ENCODE data around the gene FAM222B.

DNA sequence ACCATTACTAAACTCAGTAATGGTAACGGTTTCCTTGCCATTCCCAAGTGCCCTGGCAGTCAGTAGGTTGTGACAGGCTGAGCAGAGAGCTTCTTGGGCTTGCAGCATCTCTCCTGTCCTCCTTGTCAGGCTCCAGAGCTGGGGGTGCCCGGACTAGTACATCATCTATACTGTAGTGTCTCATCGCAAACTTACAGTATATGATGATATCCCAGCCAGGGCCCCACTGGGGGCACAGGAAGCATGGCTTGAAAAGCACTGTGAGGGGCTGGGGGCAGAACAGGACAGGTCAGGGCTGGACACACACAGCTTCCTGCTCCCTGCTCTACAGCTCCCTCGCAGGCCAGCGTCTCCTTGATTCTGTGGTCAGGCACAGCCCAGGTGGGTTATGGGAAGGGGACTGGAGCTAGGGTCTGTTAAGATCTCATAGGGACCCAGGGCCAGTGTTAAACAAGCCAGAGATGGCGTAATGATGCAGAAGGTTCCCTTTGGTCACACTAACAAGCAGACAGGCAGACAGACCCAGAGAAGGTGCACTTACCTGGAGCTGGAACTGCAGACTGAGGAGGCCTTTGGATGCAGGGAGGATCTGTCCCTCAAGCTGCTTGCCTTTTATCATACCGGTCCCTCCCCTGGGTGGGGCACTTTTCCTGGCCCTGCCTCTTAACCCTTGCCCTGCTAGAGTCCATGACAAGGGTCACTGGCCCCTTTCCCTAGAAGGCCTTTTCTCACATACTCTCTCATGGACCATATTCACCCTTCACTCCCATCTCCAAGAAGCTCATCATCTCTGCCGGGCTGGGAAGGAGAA lies 19.0 kb upstream of the FAM222B start:
- TF ChIP-seq, protein P1, sequence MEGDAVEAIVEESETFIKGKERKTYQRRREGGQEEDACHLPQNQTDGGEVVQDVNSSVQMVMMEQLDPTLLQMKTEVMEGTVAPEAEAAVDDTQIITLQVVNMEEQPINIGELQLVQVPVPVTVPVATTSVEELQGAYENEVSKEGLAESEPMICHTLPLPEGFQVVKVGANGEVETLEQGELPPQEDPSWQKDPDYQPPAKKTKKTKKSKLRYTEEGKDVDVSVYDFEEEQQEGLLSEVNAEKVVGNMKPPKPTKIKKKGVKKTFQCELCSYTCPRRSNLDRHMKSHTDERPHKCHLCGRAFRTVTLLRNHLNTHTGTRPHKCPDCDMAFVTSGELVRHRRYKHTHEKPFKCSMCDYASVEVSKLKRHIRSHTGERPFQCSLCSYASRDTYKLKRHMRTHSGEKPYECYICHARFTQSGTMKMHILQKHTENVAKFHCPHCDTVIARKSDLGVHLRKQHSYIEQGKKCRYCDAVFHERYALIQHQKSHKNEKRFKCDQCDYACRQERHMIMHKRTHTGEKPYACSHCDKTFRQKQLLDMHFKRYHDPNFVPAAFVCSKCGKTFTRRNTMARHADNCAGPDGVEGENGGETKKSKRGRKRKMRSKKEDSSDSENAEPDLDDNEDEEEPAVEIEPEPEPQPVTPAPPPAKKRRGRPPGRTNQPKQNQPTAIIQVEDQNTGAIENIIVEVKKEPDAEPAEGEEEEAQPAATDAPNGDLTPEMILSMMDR (IDR thresholded peaks at IDR 0.05) = no peak
- TF ChIP-seq POLR2A (IDR thresholded peaks at IDR 0.05) = peak; percentile 48 to 71
